HEK293 (cell line): ENCODE results near the gene ASB5.

Source experiments
- CTCF ChIA-PET: fragments of 350-600 bp; formaldehyde crosslinking; extraction: SDS; loops from one replicate; lab custom pipeline; 2021; ENCODE audit warnings: antibody characterized with exemption; lab: Yijun Ruan, JAX
- POLR2A ChIA-PET: fragments of 300-600 bp; formaldehyde crosslinking; extraction: SDS; loops from one replicate; lab custom pipeline; 2020; ENCODE audit warnings: antibody characterized with exemption, inconsistent platforms; lab: Yijun Ruan, JAX
- H3K27ac ChIP-seq: fragments of 200-500 bp; sonication (Bioruptor generic); 2 replicates; pipeline ENCODE4 v1.5.1; 2014; ENCODE audit warnings: low read depth, low read length, control low read depth, inconsistent platforms; ENCODE audit errors: extremely low read depth
- H3K36me3 ChIP-seq, 2 experiments: fragments of 200-500 bp in 1 of 2; sonication (Bioruptor generic) in 1 of 2; 1 replicate in 1 of 2; 2 replicates in 1 of 2; pipeline ENCODE4 v1.5.1; 2014 to 2017; ENCODE audit warnings: inconsistent platforms in 2 of 2, low read length in 2 of 2; ENCODE audit not compliant: control insufficient read depth in 2 of 2, insufficient read depth in 1 of 2
- H3K4me1 ChIP-seq: fragments of 200-500 bp; sonication (Bioruptor generic); 2 replicates; pipeline ENCODE4 v1.5.1; 2014; ENCODE audit warnings: mild to moderate bottlenecking, low read length, inconsistent platforms; ENCODE audit not compliant: control insufficient read depth, insufficient read depth
- H3K4me3 ChIP-seq: 2 replicates; pipeline ENCODE4 v1.5.1; 2011; ENCODE audit warnings: low read depth, mild to moderate bottlenecking, control low read depth, low read length, moderate library complexity
- H3K9me3 ChIP-seq: fragments of 200-500 bp; sonication (Bioruptor generic); 2 replicates; pipeline ENCODE4 v1.5.1; 2014; ENCODE audit warnings: low read depth, low read length, inconsistent platforms; ENCODE audit not compliant: control insufficient read depth, insufficient read depth
- KLF8 ChIP-seq: fragments of 450-650 bp; formaldehyde crosslinking; IDR thresholded peaks from 2 replicates; pipeline ENCODE4 v1.5.1; 2016; ENCODE audit warnings: missing biosample characterization, missing genetic modification characterization
- SP7 ChIP-seq: fragments of 450-650 bp; formaldehyde crosslinking; IDR thresholded peaks from 2 replicates; pipeline ENCODE4 v1.5.1; 2016; ENCODE audit warnings: missing biosample characterization, missing genetic modification characterization
- YY1 ChIP-seq: fragments of 450-650 bp; formaldehyde crosslinking; IDR thresholded peaks from 2 replicates; pipeline ENCODE4 v1.5.1; 2018; ENCODE audit warnings: missing biosample characterization, missing genetic modification characterization
- ZBTB20 ChIP-seq: fragments of 450-650 bp; formaldehyde crosslinking; IDR thresholded peaks from 2 replicates; pipeline ENCODE4 v1.5.1; 2016; ENCODE audit warnings: missing biosample characterization, missing genetic modification characterization
- ZEB2 ChIP-seq: fragments of 450-650 bp; formaldehyde crosslinking; IDR thresholded peaks from 2 replicates; pipeline ENCODE4 v1.5.1; 2016; ENCODE audit warnings: missing biosample characterization, missing genetic modification characterization
- ZFHX2 ChIP-seq: fragments of 450-650 bp; formaldehyde crosslinking; conservative IDR thresholded peaks from 2 replicates; pipeline ENCODE4 v1.5.1; 2016; ENCODE audit warnings: missing biosample characterization, missing genetic modification characterization
- ZNF10 ChIP-seq: fragments of 450-650 bp; formaldehyde crosslinking; IDR thresholded peaks from 2 replicates; pipeline ENCODE4 v1.5.1; 2017; ENCODE audit warnings: missing biosample characterization, missing genetic modification characterization
- ZNF24 ChIP-seq: fragments of 450-650 bp; formaldehyde crosslinking; IDR thresholded peaks from 2 replicates; pipeline ENCODE4 v1.5.1; 2016; ENCODE audit warnings: missing biosample characterization, missing genetic modification characterization
- ZNF335 ChIP-seq: fragments of 450-650 bp; formaldehyde crosslinking; conservative IDR thresholded peaks from 2 replicates; pipeline ENCODE4 v1.5.1; 2016; ENCODE audit warnings: missing biosample characterization, missing genetic modification characterization
- ZNF394 ChIP-seq: fragments of 450-650 bp; formaldehyde crosslinking; IDR thresholded peaks from 2 replicates; pipeline ENCODE4 v1.5.1; 2016; ENCODE audit warnings: missing biosample characterization, missing genetic modification characterization, mild to moderate bottlenecking, moderate library complexity, borderline replicate concordance
- ZNF501 ChIP-seq: fragments of 450-650 bp; formaldehyde crosslinking; IDR thresholded peaks from 2 replicates; pipeline ENCODE4 v1.5.1; 2016; ENCODE audit warnings: missing biosample characterization, missing genetic modification characterization
- ZNF624 ChIP-seq: fragments of 450-650 bp; formaldehyde crosslinking; IDR thresholded peaks from 2 replicates; pipeline ENCODE4 v1.5.1; 2017; ENCODE audit warnings: missing biosample characterization, missing genetic modification characterization
- ZNF629 ChIP-seq: fragments of 450-650 bp; formaldehyde crosslinking; IDR thresholded peaks from 2 replicates; pipeline ENCODE4 v1.5.1; 2017; ENCODE audit warnings: missing biosample characterization, missing genetic modification characterization
- TF ChIP-seq, protein P1 (sequence below): fragments of 450-650 bp; formaldehyde crosslinking; IDR thresholded peaks from 2 replicates; pipeline ENCODE4 v1.5.1; 2016; ENCODE audit warnings: missing biosample characterization, missing genetic modification characterization
- TF ChIP-seq, protein P2 (sequence below): fragments of 450-650 bp; formaldehyde crosslinking; IDR thresholded peaks from 2 replicates; pipeline ENCODE4 v1.5.1; 2016; ENCODE audit warnings: missing biosample characterization, missing genetic modification characterization
- TF ChIP-seq, protein P3 (sequence below): fragments of 450-650 bp; formaldehyde crosslinking; IDR thresholded peaks from 2 replicates; pipeline ENCODE4 v1.5.1; 2016; ENCODE audit warnings: missing biosample characterization, missing genetic modification characterization, low read depth
- TF ChIP-seq, protein P4 (sequence below): fragments of 450-650 bp; formaldehyde crosslinking; IDR thresholded peaks from 2 replicates; pipeline ENCODE4 v1.5.1; 2017; ENCODE audit warnings: missing biosample characterization, missing genetic modification characterization
- TF ChIP-seq, protein P5 (sequence below): fragments of 450-650 bp; formaldehyde crosslinking; IDR thresholded peaks from 2 replicates; pipeline ENCODE4 v1.5.1; 2017; ENCODE audit warnings: missing biosample characterization, missing genetic modification characterization
- TF ChIP-seq, protein P6 (sequence below): fragments of 450-650 bp; formaldehyde crosslinking; IDR thresholded peaks from 2 replicates; pipeline ENCODE4 v1.5.1; 2016; ENCODE audit warnings: missing biosample characterization, missing genetic modification characterization

ASB5 gene

DNA sequence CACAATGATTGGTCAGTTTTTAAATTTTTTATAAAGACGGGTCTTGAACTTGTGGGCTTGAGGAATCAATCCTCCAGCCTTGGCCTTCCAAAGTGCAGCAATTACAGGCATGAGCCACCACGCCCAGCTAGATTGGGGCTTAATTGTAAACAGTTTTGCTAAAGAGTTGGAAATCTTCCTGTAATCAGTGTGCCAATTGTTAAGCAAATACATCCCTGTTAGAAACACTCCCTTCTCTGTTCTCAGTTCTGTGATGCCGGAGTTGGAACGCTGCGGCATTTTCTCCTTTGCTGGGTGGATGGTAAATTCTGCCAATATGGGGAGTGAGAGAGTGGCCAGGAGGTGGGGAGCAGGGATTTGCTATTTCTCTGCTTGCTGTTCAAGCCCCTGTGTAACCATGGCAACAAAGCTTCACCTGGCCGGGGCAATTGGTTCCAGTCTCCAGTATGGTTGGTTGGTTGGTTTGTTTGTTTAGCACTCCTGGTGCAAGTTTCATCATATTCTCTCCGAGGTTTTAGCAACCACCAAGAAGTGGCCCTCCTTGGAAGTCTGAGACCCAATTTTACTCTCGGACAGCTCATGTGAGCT is 70.6 kb downstream of the ASB5 start:
- CTCF ChIA-PET = interaction anchor here (1.1 kb wide), 1 partner anchor 44 kb away, joined by 3 read pairs; no protein-coding TSS in a partner anchor
- POLR2A ChIA-PET = no interaction called here

DNA sequence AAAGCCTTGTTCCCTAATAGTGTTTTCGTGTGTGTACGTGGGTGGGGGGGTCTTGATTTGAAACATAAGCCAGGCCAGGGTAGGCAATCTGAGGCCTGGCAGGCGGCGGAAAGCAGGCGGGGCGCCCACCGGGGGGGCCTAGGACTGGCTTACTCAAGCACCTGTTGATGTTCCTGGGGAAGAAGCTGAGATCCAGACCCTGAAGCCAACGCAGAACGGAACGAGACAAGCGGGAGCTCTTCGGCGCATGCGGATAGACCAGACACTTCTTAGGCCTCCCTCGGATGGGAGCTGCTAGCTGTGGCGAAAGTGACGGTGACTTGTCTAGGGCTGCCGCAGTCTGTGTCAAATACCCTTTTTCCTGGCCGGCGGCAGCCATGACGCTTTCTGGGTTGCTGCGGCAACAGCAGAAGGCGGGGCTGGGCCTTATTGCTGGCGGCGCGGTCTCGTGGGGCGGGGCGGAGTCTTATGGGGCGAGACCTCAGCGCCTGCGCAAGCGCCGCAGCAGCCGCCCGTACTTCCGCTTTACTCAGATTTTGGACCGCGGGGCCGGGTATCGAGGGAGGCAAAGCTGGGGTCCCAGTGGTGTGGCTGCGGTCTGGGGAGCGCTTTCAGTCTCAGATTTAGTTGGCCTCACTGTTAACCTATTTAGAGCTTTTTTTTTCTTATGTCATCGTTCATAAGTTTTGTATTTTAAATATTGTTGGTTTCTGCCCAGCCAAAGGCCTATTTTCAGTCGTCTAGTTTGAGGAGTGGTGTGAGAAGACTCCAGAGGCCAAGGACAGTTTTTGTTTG is 73.6 kb downstream of the ASB5 start, which contains the start of gene SPATA4:
SPATA4 (minus strand) TSS at position 402 of the 795 bp plus-strand sequence; CDS start at position 379, 23 bp downstream.
- Histone ChIP-seq H3K4me1 (peaks cover 5% of the 10 kb centered on the region; the same call in 1 of the 2 replicates), H3K36me3 (no peaks in the 10 kb centered on the region), H3K4me3 (peak within 1 kb of the TSS; percentile 48), H3K27ac (peak within 1 kb of the TSS; percentile 48), H3K9me3 (no peaks in the 10 kb centered on the region)
- POLR2A ChIA-PET = no interaction called here
- CTCF ChIA-PET = interaction anchor here (1.1 kb wide), 1 partner anchor 11 kb away, joined by 4 read pairs; no protein-coding TSS in a partner anchor
- TF ChIP-seq, protein P1, sequence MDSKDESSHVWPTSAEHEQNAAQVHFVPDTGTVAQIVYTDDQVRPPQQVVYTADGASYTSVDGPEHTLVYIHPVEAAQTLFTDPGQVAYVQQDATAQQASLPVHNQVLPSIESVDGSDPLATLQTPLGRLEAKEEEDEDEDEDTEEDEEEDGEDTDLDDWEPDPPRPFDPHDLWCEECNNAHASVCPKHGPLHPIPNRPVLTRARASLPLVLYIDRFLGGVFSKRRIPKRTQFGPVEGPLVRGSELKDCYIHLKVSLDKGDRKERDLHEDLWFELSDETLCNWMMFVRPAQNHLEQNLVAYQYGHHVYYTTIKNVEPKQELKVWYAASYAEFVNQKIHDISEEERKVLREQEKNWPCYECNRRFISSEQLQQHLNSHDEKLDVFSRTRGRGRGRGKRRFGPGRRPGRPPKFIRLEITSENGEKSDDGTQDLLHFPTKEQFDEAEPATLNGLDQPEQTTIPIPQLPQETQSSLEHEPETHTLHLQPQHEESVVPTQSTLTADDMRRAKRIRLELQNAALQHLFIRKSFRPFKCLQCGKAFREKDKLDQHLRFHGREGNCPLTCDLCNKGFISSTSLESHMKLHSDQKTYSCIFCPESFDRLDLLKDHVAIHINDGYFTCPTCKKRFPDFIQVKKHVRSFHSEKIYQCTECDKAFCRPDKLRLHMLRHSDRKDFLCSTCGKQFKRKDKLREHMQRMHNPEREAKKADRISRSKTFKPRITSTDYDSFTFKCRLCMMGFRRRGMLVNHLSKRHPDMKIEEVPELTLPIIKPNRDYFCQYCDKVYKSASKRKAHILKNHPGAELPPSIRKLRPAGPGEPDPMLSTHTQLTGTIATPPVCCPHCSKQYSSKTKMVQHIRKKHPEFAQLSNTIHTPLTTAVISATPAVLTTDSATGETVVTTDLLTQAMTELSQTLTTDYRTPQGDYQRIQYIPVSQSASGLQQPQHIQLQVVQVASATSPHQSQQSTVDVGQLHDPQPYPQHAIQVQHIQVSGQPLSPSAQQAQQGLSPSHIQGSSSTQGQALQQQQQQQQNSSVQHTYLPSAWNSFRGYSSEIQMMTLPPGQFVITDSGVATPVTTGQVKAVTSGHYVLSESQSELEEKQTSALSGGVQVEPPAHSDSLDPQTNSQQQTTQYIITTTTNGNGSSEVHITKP (tag by site-specific recombination) = peak; percentile 76
- TF ChIP-seq SP7 (tag by site-specific recombination) (0 out of 2 replicates have a peak, but pooled peaks have one; percentile 29), ZNF394 (tag by site-specific recombination) (peak; percentile 78), KLF8 (tag by site-specific recombination) (peak; percentile 32; the same call in 1 of the 2 replicates), ZBTB20 (tag by site-specific recombination) (peak; percentile 96), ZNF10 (tag by site-specific recombination) (peak; percentile 65; the same call in 1 of the 2 replicates), ZNF629 (tag by site-specific recombination) (peak; percentile 43; the same call in 1 of the 2 replicates), ZNF335 (peak; percentile 85), ZEB2 (tag by site-specific recombination) (peak; percentile 36; the same call in 1 of the 2 replicates), ZFHX2 (0 out of 2 replicates have a peak, but pooled peaks have one; percentile 6), YY1 (tag by site-specific recombination) (peak; percentile 77), ZNF501 (no peak; the same call in 1 of the 2 replicates), ZNF624 (tag by site-specific recombination) (no peak)
- TF ChIP-seq, protein P2, sequence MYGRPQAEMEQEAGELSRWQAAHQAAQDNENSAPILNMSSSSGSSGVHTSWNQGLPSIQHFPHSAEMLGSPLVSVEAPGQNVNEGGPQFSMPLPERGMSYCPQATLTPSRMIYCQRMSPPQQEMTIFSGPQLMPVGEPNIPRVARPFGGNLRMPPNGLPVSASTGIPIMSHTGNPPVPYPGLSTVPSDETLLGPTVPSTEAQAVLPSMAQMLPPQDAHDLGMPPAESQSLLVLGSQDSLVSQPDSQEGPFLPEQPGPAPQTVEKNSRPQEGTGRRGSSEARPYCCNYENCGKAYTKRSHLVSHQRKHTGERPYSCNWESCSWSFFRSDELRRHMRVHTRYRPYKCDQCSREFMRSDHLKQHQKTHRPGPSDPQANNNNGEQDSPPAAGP (tag by site-specific recombination) = no peak
- TF ChIP-seq, protein P3, sequence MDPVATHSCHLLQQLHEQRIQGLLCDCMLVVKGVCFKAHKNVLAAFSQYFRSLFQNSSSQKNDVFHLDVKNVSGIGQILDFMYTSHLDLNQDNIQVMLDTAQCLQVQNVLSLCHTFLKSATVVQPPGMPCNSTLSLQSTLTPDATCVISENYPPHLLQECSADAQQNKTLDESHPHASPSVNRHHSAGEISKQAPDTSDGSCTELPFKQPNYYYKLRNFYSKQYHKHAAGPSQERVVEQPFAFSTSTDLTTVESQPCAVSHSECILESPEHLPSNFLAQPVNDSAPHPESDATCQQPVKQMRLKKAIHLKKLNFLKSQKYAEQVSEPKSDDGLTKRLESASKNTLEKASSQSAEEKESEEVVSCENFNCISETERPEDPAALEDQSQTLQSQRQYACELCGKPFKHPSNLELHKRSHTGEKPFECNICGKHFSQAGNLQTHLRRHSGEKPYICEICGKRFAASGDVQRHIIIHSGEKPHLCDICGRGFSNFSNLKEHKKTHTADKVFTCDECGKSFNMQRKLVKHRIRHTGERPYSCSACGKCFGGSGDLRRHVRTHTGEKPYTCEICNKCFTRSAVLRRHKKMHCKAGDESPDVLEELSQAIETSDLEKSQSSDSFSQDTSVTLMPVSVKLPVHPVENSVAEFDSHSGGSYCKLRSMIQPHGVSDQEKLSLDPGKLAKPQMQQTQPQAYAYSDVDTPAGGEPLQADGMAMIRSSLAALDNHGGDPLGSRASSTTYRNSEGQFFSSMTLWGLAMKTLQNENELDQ = no peak
- TF ChIP-seq, protein P4, sequence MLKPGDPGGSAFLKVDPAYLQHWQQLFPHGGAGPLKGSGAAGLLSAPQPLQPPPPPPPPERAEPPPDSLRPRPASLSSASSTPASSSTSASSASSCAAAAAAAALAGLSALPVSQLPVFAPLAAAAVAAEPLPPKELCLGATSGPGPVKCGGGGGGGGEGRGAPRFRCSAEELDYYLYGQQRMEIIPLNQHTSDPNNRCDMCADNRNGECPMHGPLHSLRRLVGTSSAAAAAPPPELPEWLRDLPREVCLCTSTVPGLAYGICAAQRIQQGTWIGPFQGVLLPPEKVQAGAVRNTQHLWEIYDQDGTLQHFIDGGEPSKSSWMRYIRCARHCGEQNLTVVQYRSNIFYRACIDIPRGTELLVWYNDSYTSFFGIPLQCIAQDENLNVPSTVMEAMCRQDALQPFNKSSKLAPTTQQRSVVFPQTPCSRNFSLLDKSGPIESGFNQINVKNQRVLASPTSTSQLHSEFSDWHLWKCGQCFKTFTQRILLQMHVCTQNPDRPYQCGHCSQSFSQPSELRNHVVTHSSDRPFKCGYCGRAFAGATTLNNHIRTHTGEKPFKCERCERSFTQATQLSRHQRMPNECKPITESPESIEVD = no peak

More for the DNA sequence above, 70.6 kb downstream of the ASB5 start:
- H3K36me3 ChIP-seq = no peaks in the 10 kb centered on the region
- no peak overlapping the region for H3K27ac ChIP-seq
- no peaks in the 10 kb centered on the region for H3K4me1 ChIP-seq
- no peak overlapping the region for H3K4me3 ChIP-seq
- no peaks in the 10 kb centered on the region for H3K9me3 ChIP-seq
- TF ChIP-seq, protein P5, sequence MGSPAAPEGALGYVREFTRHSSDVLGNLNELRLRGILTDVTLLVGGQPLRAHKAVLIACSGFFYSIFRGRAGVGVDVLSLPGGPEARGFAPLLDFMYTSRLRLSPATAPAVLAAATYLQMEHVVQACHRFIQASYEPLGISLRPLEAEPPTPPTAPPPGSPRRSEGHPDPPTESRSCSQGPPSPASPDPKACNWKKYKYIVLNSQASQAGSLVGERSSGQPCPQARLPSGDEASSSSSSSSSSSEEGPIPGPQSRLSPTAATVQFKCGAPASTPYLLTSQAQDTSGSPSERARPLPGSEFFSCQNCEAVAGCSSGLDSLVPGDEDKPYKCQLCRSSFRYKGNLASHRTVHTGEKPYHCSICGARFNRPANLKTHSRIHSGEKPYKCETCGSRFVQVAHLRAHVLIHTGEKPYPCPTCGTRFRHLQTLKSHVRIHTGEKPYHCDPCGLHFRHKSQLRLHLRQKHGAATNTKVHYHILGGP (tag by site-specific recombination) = no peak
- TF ChIP-seq, protein P6, sequence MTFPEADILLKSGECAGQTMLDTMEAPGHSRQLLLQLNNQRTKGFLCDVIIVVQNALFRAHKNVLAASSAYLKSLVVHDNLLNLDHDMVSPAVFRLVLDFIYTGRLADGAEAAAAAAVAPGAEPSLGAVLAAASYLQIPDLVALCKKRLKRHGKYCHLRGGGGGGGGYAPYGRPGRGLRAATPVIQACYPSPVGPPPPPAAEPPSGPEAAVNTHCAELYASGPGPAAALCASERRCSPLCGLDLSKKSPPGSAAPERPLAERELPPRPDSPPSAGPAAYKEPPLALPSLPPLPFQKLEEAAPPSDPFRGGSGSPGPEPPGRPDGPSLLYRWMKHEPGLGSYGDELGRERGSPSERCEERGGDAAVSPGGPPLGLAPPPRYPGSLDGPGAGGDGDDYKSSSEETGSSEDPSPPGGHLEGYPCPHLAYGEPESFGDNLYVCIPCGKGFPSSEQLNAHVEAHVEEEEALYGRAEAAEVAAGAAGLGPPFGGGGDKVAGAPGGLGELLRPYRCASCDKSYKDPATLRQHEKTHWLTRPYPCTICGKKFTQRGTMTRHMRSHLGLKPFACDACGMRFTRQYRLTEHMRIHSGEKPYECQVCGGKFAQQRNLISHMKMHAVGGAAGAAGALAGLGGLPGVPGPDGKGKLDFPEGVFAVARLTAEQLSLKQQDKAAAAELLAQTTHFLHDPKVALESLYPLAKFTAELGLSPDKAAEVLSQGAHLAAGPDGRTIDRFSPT (tag by site-specific recombination) = no peak
- TF ChIP-seq ZNF24 (tag by site-specific recombination) = no peak
